Measurements from ENCODE around the gene EFTUD2.

DNA sequence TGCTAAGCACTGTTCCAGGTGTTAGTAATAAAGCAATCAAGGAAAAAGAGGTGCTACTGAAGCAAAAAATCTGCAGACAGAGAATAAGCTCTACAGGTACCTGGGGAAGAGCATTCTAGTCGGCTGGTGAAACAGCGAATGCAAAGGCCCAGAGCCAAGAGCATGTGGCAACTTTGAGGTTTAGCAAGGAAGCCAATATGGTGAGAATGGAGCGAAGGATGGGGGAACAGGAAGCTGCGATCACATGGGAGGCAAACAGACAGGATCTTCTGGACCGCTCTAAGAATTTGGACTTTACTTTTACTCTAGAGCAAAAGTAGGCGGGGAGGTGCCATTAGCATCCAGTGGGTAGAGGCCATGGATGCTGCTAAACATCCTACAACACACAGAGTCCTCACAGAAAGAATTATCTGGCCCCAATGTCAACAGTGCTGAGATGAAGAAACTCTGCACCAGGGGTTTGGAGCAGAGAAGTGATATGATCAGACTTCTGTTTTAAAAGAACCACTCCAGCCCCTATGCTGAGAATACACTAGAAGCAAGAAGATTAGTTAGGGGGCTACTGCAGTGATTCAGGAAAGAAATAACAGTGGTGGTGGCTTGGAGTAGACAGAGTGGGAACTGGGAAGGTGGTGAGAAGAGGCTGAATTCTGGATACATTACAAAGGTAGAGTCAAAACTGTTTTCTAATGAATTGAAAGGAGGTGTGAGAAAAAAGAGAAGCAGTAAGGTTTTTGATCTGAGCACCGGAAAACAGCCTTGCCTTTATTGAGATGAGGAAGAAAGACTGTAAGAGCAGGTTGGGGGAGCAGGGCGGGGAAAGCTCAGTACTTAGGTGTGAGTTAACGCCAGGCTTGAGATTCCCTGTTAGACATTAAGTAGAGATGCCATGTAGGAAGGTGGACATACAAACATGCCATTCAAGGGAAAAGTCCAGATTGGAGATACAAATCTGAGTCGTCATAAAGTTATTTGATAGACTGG lies 11.0 kb downstream of the EFTUD2 start:
- TF ChIP-seq, protein P1, sequence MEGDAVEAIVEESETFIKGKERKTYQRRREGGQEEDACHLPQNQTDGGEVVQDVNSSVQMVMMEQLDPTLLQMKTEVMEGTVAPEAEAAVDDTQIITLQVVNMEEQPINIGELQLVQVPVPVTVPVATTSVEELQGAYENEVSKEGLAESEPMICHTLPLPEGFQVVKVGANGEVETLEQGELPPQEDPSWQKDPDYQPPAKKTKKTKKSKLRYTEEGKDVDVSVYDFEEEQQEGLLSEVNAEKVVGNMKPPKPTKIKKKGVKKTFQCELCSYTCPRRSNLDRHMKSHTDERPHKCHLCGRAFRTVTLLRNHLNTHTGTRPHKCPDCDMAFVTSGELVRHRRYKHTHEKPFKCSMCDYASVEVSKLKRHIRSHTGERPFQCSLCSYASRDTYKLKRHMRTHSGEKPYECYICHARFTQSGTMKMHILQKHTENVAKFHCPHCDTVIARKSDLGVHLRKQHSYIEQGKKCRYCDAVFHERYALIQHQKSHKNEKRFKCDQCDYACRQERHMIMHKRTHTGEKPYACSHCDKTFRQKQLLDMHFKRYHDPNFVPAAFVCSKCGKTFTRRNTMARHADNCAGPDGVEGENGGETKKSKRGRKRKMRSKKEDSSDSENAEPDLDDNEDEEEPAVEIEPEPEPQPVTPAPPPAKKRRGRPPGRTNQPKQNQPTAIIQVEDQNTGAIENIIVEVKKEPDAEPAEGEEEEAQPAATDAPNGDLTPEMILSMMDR (IDR thresholded peaks at IDR 0.05; ENCODE audit: low read depth, low read length): no peak
- no peak for TF ChIP-seq EZH2phosphoT487 (IDR thresholded peaks at IDR 0.05; ENCODE audit: low read depth)

All from OCI-LY3 (cell line).